GM21529 (cell line): ENCODE data around the gene SERF1B.
"Not testable (repeated sequence)": the region's sequence is repeated elsewhere in the genome, so short reads cannot be mapped to it uniquely, and the experiment has no call there.

ENCODE experiments used
- ATAC-seq: cut with Tn5 transposase; IDR thresholded peaks from one replicate; pipeline ENCODE4 v1.9.1; 2021; ENCODE audit not compliant: unreplicated experiment

SERF1B gene

DNA sequence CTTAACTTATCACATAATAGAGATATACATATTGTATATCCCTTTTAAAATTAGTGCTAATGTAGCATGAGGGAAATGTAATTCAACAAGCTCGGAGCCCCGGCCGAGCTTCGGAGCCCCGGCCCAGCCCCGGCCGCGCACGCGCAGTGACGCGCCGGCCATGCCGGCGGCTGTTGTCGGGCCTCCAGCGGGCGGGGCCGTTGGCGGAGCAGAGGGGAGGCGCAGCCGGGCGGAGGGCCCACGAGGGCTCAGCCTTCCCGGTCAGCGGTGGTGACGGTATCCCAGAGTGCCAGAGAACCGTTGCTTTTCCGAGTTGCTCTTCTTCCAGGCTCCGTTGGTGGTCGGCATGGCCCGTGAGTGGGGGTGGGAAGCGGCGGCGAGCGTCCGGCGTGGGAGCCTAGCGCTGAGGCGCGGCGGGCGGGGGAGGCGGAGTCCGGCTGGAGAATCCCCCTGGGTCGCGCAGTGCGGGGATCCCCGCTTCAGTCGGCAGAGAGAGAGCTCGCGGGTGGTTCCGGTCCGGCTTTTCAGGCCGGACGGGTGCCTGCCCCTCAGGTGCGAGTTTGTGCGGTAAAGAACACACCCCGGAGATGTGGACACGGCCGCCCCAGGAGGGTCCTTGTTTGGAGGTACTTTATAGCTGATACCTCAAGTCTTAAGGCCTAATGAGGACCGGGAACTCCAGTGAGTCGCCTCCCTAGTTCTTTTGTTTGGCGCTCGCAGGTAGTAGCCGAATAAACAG, at the start of gene SERF1B:
TSS of gene SERF1B (plus strand) at position 146 of the 739 bp plus-strand sequence. CDS start at position 347, 201 bp downstream.
- ATAC-seq, result peak; percentile 91

DNA sequence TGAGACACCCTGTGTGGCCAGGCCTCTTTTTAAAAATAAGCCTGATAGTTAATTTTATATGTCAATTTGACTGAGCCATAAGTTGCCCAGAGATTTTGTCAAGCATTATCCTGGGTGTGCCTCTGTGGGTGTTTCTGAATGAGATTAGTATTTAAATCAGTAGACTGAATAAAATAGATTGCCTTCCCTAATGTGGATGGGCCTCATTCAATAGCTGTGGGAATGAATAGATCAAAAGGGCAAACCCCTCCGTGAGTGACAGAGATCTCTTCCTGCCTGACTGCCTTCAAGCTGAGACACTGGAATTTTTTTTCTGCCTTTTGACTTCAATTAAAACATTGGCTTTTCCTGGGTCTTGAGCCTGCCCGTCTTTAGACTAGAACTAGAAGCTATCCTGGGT, 33.3 kb upstream of the SERF1B start:
- not testable (repeated sequence) for ATAC-seq

DNA sequence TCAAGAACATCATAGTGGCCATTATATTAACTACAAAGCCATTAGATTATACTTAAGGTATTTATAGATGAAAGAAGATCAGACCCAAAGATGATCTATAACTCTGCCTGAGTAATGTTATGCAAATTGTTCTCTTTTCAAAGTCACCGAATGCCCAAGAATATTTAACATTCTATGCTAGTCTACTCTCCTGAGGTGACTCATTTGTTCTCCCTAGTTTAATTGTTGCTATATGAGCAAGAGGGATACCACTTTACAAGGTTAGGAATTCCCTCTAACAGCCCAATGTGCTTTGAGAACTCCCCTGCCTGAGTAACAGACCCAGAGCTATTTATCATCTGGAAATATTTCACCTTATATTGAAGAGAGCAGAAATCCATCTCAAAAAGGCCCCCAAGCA, 29.5 kb upstream of the SERF1B start:
- ATAC-seq, result not testable (repeated sequence)

DNA sequence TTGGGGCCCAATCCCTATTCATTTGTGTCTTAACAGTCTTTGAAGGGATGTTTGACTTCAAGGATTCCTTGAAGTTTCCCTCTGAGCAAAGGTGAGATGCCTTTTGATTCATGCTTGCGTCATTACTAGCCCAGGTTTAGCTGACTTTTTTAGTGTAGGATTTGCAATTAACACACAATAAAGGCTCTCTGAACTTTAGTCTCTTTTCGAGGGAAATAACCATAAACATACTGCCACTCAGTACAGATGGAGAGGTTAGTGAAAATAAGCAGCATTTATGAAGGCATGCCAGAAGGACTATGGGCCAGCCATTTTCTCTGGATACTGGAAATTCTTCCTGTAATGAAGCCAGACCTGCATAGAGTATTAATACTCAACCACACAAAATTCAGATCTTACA, 4.4 kb upstream of the SERF1B start:
- not testable (repeated sequence) for ATAC-seq

DNA sequence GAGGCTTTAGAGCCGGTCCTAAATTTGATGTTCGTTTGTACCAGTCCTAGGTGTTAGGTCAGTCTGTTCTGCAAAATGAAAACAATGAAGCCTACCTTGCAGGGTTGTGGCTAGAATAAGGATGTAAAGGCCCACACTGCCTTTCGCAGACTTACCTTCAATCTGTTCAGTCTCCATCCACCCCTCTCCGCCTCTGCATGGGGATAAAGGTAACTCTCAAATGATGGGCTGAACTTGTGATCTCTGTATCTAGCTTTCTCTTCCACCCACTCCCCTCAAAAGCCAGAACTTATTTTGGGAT, 744 bp downstream of the SERF1B start:
- ATAC-seq, result not testable (repeated sequence)

DNA sequence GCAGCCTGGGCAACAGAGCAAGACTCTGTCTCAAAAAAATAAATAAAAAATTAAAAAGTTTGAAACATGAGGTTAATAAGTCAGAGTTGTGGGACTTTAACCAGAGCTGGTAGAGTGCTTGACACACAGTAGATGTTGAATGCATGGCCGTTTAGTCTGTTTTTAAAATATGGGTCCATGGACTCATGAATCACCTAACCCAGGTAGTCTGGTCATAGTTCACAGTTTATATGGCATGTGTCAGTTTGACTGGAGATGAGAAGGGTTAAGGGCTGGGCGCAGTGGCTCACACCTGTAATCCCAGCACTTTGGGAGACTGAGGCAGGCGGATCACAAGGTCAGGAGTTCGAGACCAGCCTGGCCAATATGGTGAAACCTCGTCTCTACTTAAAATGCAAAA, 6.2 kb downstream of the SERF1B start:
- ATAC-seq, result not testable (repeated sequence)

DNA sequence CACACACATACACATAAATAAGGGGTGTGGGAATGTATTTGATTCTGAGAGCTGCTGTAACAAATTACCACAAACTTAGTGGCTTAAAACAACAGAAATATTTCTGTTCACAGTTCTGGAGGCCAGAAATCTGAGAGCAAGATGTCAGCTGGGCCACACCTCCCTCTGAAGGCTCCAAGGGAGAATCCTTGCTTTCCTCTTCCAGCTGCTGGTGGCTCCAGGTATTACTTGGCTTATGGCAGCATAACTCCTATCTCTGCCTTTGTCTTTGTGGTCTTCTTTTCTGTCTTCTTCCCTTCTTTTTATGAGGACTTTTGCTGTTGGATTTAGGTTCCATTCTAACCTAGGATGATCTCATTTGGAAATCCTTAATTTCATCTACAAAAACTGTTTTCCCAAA, 16.4 kb downstream of the SERF1B start:
- not testable (repeated sequence) for ATAC-seq

DNA sequence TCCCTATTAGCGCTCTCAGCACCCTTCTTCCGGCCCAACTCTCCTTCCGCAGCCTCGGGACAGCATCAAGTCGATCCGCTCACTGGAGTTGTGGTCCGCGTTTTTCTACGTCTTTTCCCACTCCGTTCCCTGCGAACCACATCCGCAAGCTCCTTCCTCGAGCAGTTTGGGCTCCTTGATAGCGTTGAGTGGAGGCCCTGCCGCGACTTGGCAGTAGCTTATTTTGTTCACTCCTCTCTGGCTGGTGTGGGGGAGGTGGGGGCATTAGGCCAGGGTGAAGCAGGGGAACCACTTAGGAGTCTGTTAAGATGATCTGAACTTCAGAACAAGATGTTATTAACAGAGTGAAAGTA, 24.7 kb downstream of the SERF1B start:
- ATAC-seq, result not testable (repeated sequence)

DNA sequence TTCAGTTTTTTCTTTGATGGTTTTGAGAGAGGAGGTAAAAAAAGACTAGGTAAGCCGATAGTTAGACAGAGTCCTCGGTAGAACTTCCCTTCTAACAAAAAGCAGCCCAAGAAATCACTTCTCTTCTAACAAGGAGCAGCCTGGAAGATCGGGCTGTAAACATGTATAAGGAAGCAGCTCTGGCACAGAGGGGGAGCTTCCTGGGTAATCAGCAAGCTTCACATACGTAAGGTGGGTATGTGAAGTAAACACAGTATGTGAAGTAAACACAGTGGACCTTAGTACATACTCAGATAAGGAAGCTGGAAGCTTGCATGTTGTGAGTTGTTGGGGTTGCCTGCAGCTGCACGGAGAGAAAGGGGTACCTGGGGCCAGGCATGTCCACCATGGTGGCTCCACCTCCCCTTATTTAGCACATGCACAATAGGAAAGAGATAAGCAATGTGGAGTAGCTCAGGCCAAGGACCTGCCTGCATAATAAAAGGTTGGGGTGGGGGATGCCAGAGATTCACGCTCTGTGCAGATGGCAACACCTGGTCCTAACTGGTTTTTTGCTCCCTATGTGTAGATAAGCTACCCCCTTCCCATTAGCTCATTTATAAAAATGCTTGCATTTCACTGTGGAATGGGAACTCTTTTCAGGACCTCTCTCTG, 31.4 kb downstream of the SERF1B start:
- not testable (repeated sequence) for ATAC-seq

DNA sequence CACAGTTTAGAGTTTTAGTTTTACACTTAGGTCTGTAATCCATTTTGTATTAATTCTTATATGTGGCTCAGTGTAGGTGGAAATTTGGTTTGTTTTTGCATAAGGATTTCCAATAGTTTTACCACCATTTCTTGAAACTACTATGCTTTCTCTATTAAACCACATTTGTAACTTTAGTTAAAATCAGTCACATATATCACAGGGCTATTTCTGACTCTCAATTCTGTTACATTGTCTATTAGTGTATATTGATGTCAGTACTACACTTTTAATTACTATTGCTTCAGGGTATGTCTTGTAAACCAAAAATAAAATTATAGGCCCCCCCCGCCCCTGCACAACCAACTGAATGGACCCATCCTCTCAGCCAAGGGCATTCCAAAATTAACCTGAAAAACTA, 32.1 kb downstream of the SERF1B start:
- ATAC-seq, result not testable (repeated sequence)

DNA sequence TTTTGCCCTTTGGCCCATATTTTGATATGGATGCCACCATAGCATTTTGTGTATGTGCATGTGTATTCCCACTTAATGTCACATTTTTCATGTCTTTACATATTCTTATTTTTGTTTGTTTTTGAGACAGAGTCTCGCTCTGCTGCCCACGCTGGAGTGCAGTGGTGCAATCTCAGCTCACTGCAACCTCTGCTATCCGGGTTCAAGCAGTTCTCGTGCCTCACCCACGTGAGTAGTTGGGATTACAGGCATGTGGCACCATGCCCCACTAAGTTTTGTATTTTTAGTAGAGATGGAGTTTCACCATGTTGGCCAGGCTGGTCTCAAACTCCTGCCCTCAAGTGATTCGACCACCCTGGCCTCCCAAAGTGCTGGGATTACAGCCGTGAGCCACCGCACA, 52.6 kb downstream of the SERF1B start:
- ATAC-seq, result not testable (repeated sequence)

DNA sequence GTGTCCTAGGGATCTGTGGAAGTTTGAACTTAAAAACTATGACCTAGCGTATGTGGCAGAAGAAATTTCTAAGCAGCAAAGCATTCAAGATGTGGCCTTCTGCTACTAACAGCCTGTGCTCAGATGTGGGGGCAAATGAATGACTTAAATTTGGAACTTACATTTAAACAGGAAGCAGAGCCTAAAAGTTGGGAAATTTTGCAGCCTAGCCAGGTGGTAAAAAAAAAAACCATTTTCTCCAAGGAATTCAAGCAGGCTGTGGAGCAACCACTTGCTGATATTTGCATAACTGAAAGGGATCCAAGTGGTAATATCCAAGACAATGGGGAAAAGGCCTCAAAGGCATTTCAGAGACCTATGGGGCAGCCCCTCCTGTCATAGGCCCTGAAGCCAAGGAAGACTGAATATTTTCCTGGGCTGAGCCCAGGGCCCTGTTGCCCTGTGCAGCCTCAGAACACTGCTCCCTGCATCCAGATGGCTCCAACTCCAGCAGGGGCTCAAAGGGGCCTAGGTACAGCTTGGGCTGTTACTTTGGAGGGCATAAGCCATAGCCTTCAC, 63.9 kb downstream of the SERF1B start:
- not testable (repeated sequence) for ATAC-seq

DNA sequence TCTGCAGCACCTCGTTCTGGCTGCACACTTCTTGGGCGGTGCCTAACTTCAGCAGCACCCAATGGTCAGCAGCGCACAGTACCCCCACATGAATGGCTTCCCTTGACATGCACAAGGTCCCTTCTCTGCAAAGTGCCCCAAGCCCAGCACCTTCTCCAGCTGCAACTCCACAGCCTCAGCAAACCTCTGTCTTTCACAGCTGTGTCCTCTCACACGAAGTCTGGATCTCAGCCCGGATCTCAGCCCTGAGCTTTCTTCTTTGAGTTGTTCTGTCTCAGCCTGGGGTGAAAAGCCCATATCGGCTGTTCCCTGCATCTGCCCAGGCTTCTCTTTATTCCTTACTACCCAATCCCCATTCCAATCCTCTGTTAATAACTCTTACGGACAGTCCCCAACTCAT, 66.7 kb downstream of the SERF1B start:
- ATAC-seq, result not testable (repeated sequence)
